ENCODE data around the gene NASP. TPM values are rescaled to one million over a fixed set of nuclear protein-coding genes. Genes with fewer than 3 reads are reported as not detected.

NASP gene
- total and polyA plus RNA-seq, 2 of the 4 experiments (the other 2 are of a cell fraction), result 56.6 to 124 TPM

DNA sequence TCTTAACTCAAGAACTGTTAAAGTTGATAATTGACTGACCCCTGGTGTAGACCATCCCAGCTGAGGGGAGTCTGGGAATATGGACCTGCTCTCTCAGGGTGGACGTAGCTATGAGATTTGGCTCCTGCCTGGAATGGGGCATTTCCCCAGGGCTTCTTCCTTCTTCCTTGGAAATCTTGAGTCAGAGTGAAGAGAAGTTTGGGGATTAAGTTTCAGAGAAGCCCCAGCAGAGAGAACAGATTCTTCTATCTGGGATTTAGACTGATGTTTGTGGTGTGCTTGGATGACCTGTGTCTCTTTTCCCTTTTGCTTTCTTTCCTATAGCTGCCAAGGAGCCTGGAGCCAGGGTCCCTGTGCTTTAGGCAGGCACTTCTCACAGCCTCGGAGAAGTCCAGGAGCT, 20.0 kb upstream of the NASP start:
- intact Hi-C loops (cut with micrococcal nuclease), result no loop called here
- no peak overlapping the region for H2BK120ac ChIP-seq (ENCODE audit: low read depth, low read length)
- no peak overlapping the region for H2BK15ac ChIP-seq (ENCODE audit: low read depth, low read length)
- no peak overlapping the region for H3K56ac ChIP-seq (ENCODE audit: extremely low read depth, insufficient read depth, low read length)
- H3K27me3 ChIP-seq (ENCODE audit: control insufficient read depth, insufficient read depth, low read length), result no peaks in the 10 kb centered on the region
- H3K4ac ChIP-seq (ENCODE audit: low read depth, low read length), result no peak overlapping the region
- no peak overlapping the region for H4K8ac ChIP-seq (ENCODE audit: low read depth in 2 of 2, low read length in 2 of 2)
- whole genome bisulfite sequencing, 2 experiments (ENCODE audit: extremely low coverage in 2 of 2, insufficient read length in 1 of 2), result no CpG with 5 or more reads among the region's 2 CpGs
- H3K79me1 ChIP-seq (ENCODE audit: low read depth in 1 of 2, low read length in 2 of 2), result peaks cover 10 to 33% of the 10 kb centered on the region in 2 experiments; a peak in 2 of 4 replicates
- no peak overlapping the region for H2AK9ac ChIP-seq (replicated peaks; ENCODE audit: low read depth, low read length, poor library complexity)
- H3K4me2 ChIP-seq (ENCODE audit: low read depth, low read length), result no peak overlapping the region
- H4K91ac ChIP-seq (ENCODE audit: insufficient read depth, low read depth, low read length), result no peak overlapping the region
- peaks cover 39% of the 10 kb centered on the region for H3K36me3 ChIP-seq (ENCODE audit: control insufficient read depth, insufficient read depth, low read length)
- no TSS peak for BruUV-seq (replicated peaks)
- ATAC-seq (ENCODE audit: low read depth) (no peak), DNase-seq (no peak)
- H3K9me3 ChIP-seq (ENCODE audit: control insufficient read depth, insufficient read depth, low read length), result no peaks in the 10 kb centered on the region
- in situ Hi-C loops (cut with MboI; ENCODE audit: low sequenced_read_pairs), result no loop called here
- POLR2A ChIA-PET (ENCODE audit: unreplicated experiment), result interaction anchor here (0.5 kb wide), 1 partner anchor 180 kb away, joined by 7 read pairs; no protein-coding TSS in a partner anchor
- no peak overlapping the region for H3K27ac ChIP-seq (ENCODE audit: insufficient read depth, low read length)
- H2AK5ac ChIP-seq (ENCODE audit: low read depth, low read length), result no peak overlapping the region
- no peak overlapping the region for H3K23ac ChIP-seq (ENCODE audit: low read depth, low read length)
- no peaks in the 10 kb centered on the region; the same call in 1 of the 2 replicates for H4K20me1 ChIP-seq (ENCODE audit: insufficient read depth, low read length)
- CTCF ChIA-PET, result no interaction called here
- no peak overlapping the region for H3K9ac ChIP-seq (ENCODE audit: low read depth, low read length)
- no peak for TF ChIP-seq MXI1 (IDR thresholded peaks at IDR 0.05; ENCODE audit: borderline replicate concordance, low read depth, low read length)
- no peak for TF ChIP-seq RAD21 (IDR thresholded peaks at IDR 0.05; ENCODE audit: low read length)
- TF ChIP-seq USF2 (IDR thresholded peaks at IDR 0.05; ENCODE audit: low read depth, low read length), result no peak
- TF ChIP-seq, protein P1, sequence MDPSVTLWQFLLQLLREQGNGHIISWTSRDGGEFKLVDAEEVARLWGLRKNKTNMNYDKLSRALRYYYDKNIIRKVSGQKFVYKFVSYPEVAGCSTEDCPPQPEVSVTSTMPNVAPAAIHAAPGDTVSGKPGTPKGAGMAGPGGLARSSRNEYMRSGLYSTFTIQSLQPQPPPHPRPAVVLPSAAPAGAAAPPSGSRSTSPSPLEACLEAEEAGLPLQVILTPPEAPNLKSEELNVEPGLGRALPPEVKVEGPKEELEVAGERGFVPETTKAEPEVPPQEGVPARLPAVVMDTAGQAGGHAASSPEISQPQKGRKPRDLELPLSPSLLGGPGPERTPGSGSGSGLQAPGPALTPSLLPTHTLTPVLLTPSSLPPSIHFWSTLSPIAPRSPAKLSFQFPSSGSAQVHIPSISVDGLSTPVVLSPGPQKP (IDR thresholded peaks at IDR 0.05; ENCODE audit: borderline replicate concordance, low read depth, low read length), result no peak
- no peak for TF ChIP-seq MAZ (IDR thresholded peaks at IDR 0.05; ENCODE audit: borderline replicate concordance, low read depth, low read length)
- TF ChIP-seq NFE2L2 (IDR thresholded peaks at IDR 0.05; ENCODE audit: low read depth, low read length), result no peak
- TF ChIP-seq RCOR1 (IDR thresholded peaks at IDR 0.05; ENCODE audit: insufficient replicate concordance, low read length), result no peak
- no peak for TF ChIP-seq MAFK (IDR thresholded peaks at IDR 0.05; ENCODE audit: low read depth, low read length)
- no peak for TF ChIP-seq CHD1 (IDR thresholded peaks at IDR 0.05; ENCODE audit: low read depth, low read length)
- no peak for TF ChIP-seq FOS (IDR thresholded peaks at IDR 0.05; ENCODE audit: low read depth, low read length)
- TF ChIP-seq CEBPB (IDR thresholded peaks at IDR 0.05; ENCODE audit: low read depth, low read length), result no peak
- no peak for TF ChIP-seq POLR2A (IDR thresholded peaks at IDR 0.05; ENCODE audit: low read depth, low read length)
- TF ChIP-seq, protein P2, sequence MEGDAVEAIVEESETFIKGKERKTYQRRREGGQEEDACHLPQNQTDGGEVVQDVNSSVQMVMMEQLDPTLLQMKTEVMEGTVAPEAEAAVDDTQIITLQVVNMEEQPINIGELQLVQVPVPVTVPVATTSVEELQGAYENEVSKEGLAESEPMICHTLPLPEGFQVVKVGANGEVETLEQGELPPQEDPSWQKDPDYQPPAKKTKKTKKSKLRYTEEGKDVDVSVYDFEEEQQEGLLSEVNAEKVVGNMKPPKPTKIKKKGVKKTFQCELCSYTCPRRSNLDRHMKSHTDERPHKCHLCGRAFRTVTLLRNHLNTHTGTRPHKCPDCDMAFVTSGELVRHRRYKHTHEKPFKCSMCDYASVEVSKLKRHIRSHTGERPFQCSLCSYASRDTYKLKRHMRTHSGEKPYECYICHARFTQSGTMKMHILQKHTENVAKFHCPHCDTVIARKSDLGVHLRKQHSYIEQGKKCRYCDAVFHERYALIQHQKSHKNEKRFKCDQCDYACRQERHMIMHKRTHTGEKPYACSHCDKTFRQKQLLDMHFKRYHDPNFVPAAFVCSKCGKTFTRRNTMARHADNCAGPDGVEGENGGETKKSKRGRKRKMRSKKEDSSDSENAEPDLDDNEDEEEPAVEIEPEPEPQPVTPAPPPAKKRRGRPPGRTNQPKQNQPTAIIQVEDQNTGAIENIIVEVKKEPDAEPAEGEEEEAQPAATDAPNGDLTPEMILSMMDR (conservative IDR thresholded peaks at IDR 0.05; ENCODE audit: low read depth, low read length), result no peak
- TF ChIP-seq SMC3 (IDR thresholded peaks at IDR 0.05; ENCODE audit: low read depth, low read length), result no peak
- no peak for TF ChIP-seq RFX5 (IDR thresholded peaks at IDR 0.05; ENCODE audit: low read depth, low read length)
- TF ChIP-seq BHLHE40 (IDR thresholded peaks at IDR 0.05; ENCODE audit: low read depth, low read length), result no peak
- H3K4me1 ChIP-seq (ENCODE audit: control insufficient read depth, insufficient read depth, low read length), result no peaks in the 10 kb centered on the region
- H3K4me3 ChIP-seq (ENCODE audit: insufficient read depth, low read depth, low read length), result no peak overlapping the region
- no peak overlapping the region for H3K18ac ChIP-seq (ENCODE audit: low read depth, low read length)
- peaks cover 6% of the 10 kb centered on the region for H3K9me1 ChIP-seq (ENCODE audit: insufficient read depth, low read length)
- no peak overlapping the region for H3K14ac ChIP-seq (replicated peaks; ENCODE audit: low read depth, low read length)
- no peak overlapping the region for H2BK5ac ChIP-seq (ENCODE audit: low read depth, low read length, poor library complexity, severe bottlenecking)
- H2BK20ac ChIP-seq (ENCODE audit: low read depth, low read length), result no peak overlapping the region
- H4K5ac ChIP-seq (ENCODE audit: low read depth, low read length), result no peak overlapping the region
- H2AFZ ChIP-seq (replicated peaks; ENCODE audit: low read length, poor library complexity), result no peak overlapping the region
- dilution Hi-C loops (cut with HindIII; ENCODE audit: low sequenced_read_pairs, unreplicated experiment), result no loop called here
